HCT116 (cell line): ENCODE data around the gene RET. TPM values are rescaled to one million over a fixed set of nuclear protein-coding genes. Genes with fewer than 3 reads are reported as not detected.

Experiments used
- ATAC-seq: fragments of 200-7000 bp; cut with Tn5 transposase; 2 replicates; pipeline ENCODE4 v1.9.1; 2020; ENCODE audit warnings: mild to moderate bottlenecking, moderate library complexity
- BruUV-seq: library from RNA; stranded (reverse); fragments of 400-500 nt; replicated peaks from 2 replicates; lab custom pipeline; 2021; lab: Mats Ljungman, UMichigan
- CTCF ChIA-PET: fragments of 300-600 bp; sonication (Branson Sonifier 250); formaldehyde crosslinking; loops from one replicate; lab custom pipeline; 2021; ENCODE audit warnings: antibody characterized with exemption; lab: Charles Lee
- POLR2A ChIA-PET: fragments of 300-600, 350-600 bp; sonication (Branson Sonifier 250); formaldehyde crosslinking; loops from one replicate; lab custom pipeline; 2021; ENCODE audit warnings: antibody characterized with exemption; lab: Charles Lee
- RAD21 ChIA-PET, 2 experiments: fragments of 300-600 bp; sonication (Branson Sonifier 250); formaldehyde crosslinking; loops; one replicate each; lab custom pipeline; 2023; ENCODE audit warnings: low total read pairs in 2 of 2; ENCODE audit not compliant: uncharacterized antibody in 2 of 2, unreplicated experiment in 2 of 2, low non-redundant PET in 1 of 2; lab: Charles Lee
- DNase-seq: peaks from one replicate; pipeline ENCODE4 v3.0.0-alpha.2; 2010; ENCODE audit warnings: low read depth, low spot score
- H2AFZ ChIP-seq: fragments of 200-600 bp; shearing (Covaris generic), sonication (generic); 2 replicates; pipeline ENCODE4 v1.6.1; 2017; ENCODE audit warnings: low read depth, mixed run types, mixed read lengths, antibody characterized with exemption, low read length; ENCODE audit not compliant: poor library complexity, severe bottlenecking
- H3K27ac ChIP-seq: 2 replicates; pipeline ENCODE4 v1.5.1; 2012; ENCODE audit warnings: low read depth, low read length
- H3K27me3 ChIP-seq: fragments of 200-600 bp; sonication (generic); 2 replicates; pipeline ENCODE4 v1.6.1; 2016; ENCODE audit warnings: mixed run types, low read length, mixed read lengths; ENCODE audit not compliant: insufficient read depth
- H3K36me3 ChIP-seq, 2 experiments: fragments of 200-500 bp in 1 of 2; fragments of 200-600 bp in 1 of 2; sonication (Bioruptor generic) in 1 of 2; sonication (generic) in 1 of 2; 2 replicates each; pipeline versions ENCODE4 v1.5.1 to v1.6.1; 2014 to 2016; ENCODE audit warnings: low read length in 2 of 2, inconsistent platforms in 1 of 2, mixed read lengths in 1 of 2, mixed run types in 1 of 2; ENCODE audit not compliant: insufficient read depth in 2 of 2, control insufficient read depth in 1 of 2
- H3K4me1 ChIP-seq, 2 experiments: fragments of 200-600 bp in 1 of 2; sonication (generic) in 1 of 2; 2 replicates each; pipeline versions ENCODE4 v1.5.1 to v1.6.1; 2012 to 2017; ENCODE audit warnings: low read length in 2 of 2, inconsistent platforms in 1 of 2, mild to moderate bottlenecking in 1 of 2, mixed read lengths in 1 of 2, mixed run types in 1 of 2, moderate library complexity in 1 of 2; ENCODE audit not compliant: insufficient read depth in 2 of 2, control insufficient read depth in 1 of 2
- H3K4me2 ChIP-seq: fragments of 200-600 bp; sonication (generic); 2 replicates; pipeline ENCODE4 v1.6.1; 2017; ENCODE audit warnings: mixed run types, low read length, mixed read lengths
- H3K4me3 ChIP-seq, 2 experiments: fragments of 200-600 bp in 1 of 2; sonication (generic) in 1 of 2; replicated peaks in 1 of 2; 2 replicates each; pipeline ENCODE4 v1.5.1; 2011 to 2016; ENCODE audit warnings: low read length in 2 of 2, control low read depth in 1 of 2, low read depth in 1 of 2, mild to moderate bottlenecking in 1 of 2, mixed read lengths in 1 of 2, mixed run types in 1 of 2
- H3K79me2 ChIP-seq: fragments of 200-600 bp; sonication (generic); 2 replicates; pipeline ENCODE4 v1.6.1; 2017; ENCODE audit warnings: mild to moderate bottlenecking, mixed run types, low read length, moderate library complexity, mixed read lengths; ENCODE audit not compliant: insufficient read depth
- H3K9ac ChIP-seq: fragments of 200-600 bp; sonication (generic); 2 replicates; pipeline ENCODE4 v1.6.1; 2016; ENCODE audit warnings: low read length, mixed read lengths
- H3K9me2 ChIP-seq: fragments of 200-600 bp; sonication (generic), shearing (Covaris generic); 2 replicates; pipeline ENCODE4 v1.6.1; 2017; ENCODE audit warnings: mixed run types, mild to moderate bottlenecking, moderate library complexity; ENCODE audit not compliant: insufficient read depth
- H3K9me3 ChIP-seq, 2 experiments: fragments of 200-500 bp in 1 of 2; fragments of 200-600 bp in 1 of 2; sonication (Bioruptor generic) in 1 of 2; sonication (generic) in 1 of 2; 2 replicates each; pipeline ENCODE4 v1.6.1; 2014 to 2017; ENCODE audit warnings: low read length in 2 of 2, mixed read lengths in 2 of 2, inconsistent platforms in 1 of 2, low read depth in 1 of 2, mild to moderate bottlenecking in 1 of 2, mixed run types in 1 of 2, moderate library complexity in 1 of 2; ENCODE audit not compliant: control insufficient read depth in 1 of 2, insufficient read depth in 1 of 2
- H4K20me1 ChIP-seq: fragments of 200-600 bp; sonication (generic), shearing (Covaris generic); 2 replicates; pipeline ENCODE4 v1.6.1; 2017; ENCODE audit warnings: mixed run types, mild to moderate bottlenecking, moderate library complexity; ENCODE audit not compliant: insufficient read depth
- ATF3 ChIP-seq: IDR thresholded peaks from 2 replicates; pipeline ENCODE4 v1.6.1; 2012
- JUND ChIP-seq: IDR thresholded peaks from 2 replicates; pipeline ENCODE4 v1.6.1; 2012
- MAX ChIP-seq: IDR thresholded peaks from 2 replicates; pipeline ENCODE4 v1.6.1; 2012
- SP1 ChIP-seq: IDR thresholded peaks from 2 replicates; pipeline ENCODE4 v1.6.1; 2012; ENCODE audit warnings: low read depth
- intact Hi-C: fragments of 100-400 bp; cut with micrococcal nuclease; formaldehyde crosslinking; loops from 2 replicates; pipeline ENCODE4 v1.10.0; 2022
- total RNA-seq: library from RNA; stranded (reverse); gene quantifications from one replicate; pipeline ENCODE4 v1.2.1, GENCODE V29; 2021; ENCODE audit not compliant: unreplicated experiment
- TF ChIP-seq, protein P1 (sequence below): IDR thresholded peaks from 2 replicates; pipeline ENCODE4 v1.6.1; 2012; ENCODE audit warnings: low read depth

RET gene
- total RNA-seq, 1 experiment from 2014 or later, result 5.9 TPM

DNA sequence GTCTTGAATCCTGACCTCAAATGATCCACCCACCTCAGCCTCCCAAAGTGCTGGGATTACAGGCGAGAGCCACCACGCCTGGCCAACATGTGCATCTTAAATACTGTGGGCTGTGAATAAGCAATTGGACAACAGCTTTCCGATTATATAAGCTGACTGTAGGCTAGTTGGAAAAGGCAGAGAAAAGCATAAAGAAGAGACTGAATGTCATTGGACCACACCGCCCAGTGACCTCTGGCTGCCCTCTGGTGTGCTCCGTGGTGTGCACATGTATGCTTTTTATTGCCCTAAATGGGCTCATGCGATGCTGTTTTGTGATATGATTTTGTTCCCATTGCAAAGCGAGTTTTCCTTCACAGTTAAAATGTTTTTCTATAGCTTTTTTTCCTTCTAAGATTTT lies 46.0 kb downstream of the RET start:
- Histone ChIP-seq H3K27ac (no peak overlapping the region), H3K79me2 (no peaks in the 10 kb centered on the region), H3K9me3 (no peaks in the 10 kb centered on the region), H3K9ac (no peak overlapping the region), H3K36me3 (no peaks in the 10 kb centered on the region), H2AFZ (no peak overlapping the region), H4K20me1 (no peaks in the 10 kb centered on the region)
- POLR2A ChIA-PET, result no interaction called here
- ATAC-seq, result no peak
- intact Hi-C loops, result no loop called here
- no peak for TF ChIP-seq JUND
- TF ChIP-seq SP1, result no peak
- no peak for TF ChIP-seq MAX
- no peak for TF ChIP-seq ATF3
- TF ChIP-seq, protein P1, sequence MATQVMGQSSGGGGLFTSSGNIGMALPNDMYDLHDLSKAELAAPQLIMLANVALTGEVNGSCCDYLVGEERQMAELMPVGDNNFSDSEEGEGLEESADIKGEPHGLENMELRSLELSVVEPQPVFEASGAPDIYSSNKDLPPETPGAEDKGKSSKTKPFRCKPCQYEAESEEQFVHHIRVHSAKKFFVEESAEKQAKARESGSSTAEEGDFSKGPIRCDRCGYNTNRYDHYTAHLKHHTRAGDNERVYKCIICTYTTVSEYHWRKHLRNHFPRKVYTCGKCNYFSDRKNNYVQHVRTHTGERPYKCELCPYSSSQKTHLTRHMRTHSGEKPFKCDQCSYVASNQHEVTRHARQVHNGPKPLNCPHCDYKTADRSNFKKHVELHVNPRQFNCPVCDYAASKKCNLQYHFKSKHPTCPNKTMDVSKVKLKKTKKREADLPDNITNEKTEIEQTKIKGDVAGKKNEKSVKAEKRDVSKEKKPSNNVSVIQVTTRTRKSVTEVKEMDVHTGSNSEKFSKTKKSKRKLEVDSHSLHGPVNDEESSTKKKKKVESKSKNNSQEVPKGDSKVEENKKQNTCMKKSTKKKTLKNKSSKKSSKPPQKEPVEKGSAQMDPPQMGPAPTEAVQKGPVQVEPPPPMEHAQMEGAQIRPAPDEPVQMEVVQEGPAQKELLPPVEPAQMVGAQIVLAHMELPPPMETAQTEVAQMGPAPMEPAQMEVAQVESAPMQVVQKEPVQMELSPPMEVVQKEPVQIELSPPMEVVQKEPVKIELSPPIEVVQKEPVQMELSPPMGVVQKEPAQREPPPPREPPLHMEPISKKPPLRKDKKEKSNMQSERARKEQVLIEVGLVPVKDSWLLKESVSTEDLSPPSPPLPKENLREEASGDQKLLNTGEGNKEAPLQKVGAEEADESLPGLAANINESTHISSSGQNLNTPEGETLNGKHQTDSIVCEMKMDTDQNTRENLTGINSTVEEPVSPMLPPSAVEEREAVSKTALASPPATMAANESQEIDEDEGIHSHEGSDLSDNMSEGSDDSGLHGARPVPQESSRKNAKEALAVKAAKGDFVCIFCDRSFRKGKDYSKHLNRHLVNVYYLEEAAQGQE, result no peak
- TF ChIP-seq, all 23 proteins: peak for 0
- no peak overlapping the region for H3K4me2 ChIP-seq
- no peaks in the 10 kb centered on the region for H3K27me3 ChIP-seq
- H3K4me1 ChIP-seq, result no peaks in the 10 kb centered on the region
- RAD21 ChIA-PET, result no interaction called here
- CTCF ChIA-PET, result no interaction called here
- H3K4me3 ChIP-seq, result no peak overlapping the region
- H3K9me2 ChIP-seq, result no peaks in the 10 kb centered on the region
- BruUV-seq, result no TSS peak
- DNase-seq, result no peak
